22Rv1 (cell line): Measurements from ENCODE around the gene LRRC3C.

Experiments
- ZFX ChIP-seq: fragments of 450-650 bp; IDR thresholded peaks from 2 replicates; pipeline ENCODE4 v1.6.1; 2017; ENCODE audit warnings: antibody characterized with exemption, borderline replicate concordance
- TF ChIP-seq, protein P1 (sequence below): fragments of 450-650 bp; IDR thresholded peaks from 2 replicates; pipeline ENCODE4 v1.5.1; 2017; ENCODE audit warnings: mild to moderate bottlenecking

DNA sequence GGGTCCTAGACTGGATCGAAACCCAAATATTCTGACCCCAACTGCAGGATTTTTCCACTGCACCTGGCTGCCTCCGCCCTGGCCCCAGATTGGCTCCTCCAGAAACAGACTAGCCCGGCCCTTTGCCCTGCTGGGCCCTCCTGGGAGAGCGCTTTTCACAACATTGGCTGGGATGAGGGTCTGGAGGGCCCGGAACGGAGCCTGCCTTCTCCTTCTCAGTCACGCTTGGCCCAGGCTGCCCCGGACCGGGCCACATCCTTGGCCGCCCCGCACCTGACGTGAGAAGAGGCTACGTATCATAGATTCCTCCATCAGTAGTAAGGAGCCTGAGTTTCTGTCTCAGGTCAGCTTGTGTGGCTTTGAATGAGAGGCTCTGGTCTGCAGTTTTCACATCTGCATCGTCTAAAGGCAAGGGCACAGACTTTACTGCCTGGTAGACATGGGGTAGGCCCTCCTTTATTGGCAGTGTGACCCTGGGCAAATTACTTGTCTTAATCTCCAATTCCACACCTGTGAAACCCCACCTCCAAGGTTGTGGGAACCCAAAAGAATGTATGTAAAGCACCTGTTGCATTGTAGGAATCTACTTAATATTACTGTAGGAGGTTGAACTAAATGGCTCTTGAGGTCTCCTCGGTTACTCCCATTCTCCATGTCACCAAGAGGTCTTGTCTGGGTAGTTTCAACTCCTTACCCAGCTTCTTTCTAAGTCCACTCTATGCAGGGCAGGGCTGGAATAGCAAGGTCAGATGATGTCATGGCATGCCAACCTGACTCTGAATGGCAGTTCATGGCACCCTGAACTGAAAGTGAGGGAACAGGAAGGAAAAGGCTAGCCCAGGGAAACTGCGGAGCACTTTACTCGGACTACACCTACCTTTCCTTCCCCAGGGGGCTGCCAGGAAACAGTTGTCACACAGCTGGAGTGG is 661 bp downstream of the LRRC3C start:
- TF ChIP-seq, protein P1, sequence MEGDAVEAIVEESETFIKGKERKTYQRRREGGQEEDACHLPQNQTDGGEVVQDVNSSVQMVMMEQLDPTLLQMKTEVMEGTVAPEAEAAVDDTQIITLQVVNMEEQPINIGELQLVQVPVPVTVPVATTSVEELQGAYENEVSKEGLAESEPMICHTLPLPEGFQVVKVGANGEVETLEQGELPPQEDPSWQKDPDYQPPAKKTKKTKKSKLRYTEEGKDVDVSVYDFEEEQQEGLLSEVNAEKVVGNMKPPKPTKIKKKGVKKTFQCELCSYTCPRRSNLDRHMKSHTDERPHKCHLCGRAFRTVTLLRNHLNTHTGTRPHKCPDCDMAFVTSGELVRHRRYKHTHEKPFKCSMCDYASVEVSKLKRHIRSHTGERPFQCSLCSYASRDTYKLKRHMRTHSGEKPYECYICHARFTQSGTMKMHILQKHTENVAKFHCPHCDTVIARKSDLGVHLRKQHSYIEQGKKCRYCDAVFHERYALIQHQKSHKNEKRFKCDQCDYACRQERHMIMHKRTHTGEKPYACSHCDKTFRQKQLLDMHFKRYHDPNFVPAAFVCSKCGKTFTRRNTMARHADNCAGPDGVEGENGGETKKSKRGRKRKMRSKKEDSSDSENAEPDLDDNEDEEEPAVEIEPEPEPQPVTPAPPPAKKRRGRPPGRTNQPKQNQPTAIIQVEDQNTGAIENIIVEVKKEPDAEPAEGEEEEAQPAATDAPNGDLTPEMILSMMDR, result no peak
- TF ChIP-seq ZFX, result no peak
